ENCODE measurements around the gene TMTC3.
"Not testable (repeated sequence)": the region's sequence is repeated elsewhere in the genome, so short reads cannot be mapped to it uniquely, and the experiment has no call there.

Gene TMTC3

DNA sequence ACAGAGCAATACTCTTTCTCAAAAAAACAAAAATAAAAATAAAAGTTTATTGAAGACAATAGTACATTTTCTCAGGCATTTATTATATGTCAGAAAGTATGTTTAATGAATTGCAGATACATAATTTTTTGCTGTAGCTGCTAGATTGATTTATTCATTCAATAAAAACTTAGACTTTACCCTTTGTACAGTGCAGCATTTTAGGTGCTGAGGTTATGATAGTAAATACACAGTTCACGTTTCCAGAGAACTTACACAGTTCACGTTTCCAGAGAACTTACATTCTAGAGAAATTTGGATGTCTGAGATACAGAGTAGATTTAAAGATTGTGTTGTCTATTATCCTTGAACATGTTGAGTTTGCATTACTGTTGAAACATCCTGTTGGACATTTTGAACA, 25.3 kb downstream of the TMTC3 start:
- no peak for DNase-seq

- DNase-seq, result no peak
Observed at GRCh38 chr12:88172844-88173407, 30.8 kb downstream of the TMTC3 start.

GRCh38 chr12:88175544-88175943, 33.4 kb downstream of the TMTC3 start:
- DNase-seq, result no peak

- DNase-seq, result no peak
Observed at GRCh38 chr12:88179436-88180014, 37.4 kb downstream of the TMTC3 start.

GRCh38 chr12:88181881-88182280, 39.8 kb downstream of the TMTC3 start:
- DNase-seq, result no peak

DNA sequence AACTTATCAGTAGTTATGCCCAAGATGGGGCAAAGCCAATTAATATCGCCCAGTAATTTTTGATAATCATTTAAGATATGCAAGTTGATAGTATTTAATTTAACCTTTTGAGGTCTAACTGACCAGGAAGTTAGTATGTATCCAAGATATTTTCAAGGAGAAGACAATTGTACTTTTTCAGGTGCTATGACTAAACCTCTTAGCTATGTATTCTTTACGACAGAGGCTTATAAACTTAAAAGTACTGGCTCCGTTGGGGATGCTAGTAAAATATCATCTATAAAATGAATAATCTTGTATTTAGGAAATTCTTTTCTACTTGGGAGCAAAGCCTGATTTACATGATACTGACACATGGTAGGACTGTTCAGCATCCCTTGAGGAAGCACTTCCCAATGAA, 40.3 kb downstream of the TMTC3 start:
- DNase-seq, result no peak

- DNase-seq, result no peak
Observed at GRCh38 chr12:88184196-88184595, 42.1 kb downstream of the TMTC3 start.

DNA sequence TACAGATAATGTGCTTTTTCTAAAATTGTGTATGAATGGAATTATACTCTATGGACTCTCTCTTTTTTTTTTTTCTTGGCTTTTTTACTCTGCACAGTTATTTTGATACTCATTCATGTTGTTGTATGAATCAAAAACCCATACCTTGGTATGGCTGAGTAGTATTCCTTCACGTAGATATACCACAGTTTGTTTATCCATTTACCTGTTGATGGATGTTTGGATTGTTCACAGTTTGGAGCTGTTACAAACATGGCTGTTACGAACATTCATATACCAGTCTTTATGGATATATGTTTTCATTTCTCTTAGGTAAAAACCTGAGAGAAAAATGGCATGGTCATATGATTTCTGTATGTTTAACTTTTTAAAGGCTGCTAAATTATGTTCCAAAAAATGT, 43.2 kb downstream of the TMTC3 start:
- no peak for DNase-seq

GRCh38 chr12:88185988-88186387, 43.9 kb downstream of the TMTC3 start:
- DNase-seq, result no peak

DNA sequence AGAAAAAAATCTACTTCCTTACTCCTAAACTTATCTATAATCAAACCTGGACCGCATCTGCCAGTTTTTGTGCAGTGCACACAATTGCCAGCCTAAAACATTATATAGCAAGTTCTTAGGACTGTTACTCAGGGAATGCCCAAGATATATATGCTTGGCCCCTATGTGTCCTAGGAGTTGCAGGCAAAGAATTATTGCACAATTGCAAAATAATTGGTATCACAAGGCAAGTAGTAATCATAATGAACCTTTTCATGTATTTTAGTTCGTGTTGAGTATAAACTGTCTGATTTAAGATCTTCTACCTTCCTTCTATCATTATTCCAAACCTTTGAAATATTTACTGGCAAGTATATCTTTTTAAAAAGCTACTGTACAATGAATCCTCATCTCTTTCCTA, 45.5 kb downstream of the TMTC3 start:
- DNase-seq, result no peak

DNA sequence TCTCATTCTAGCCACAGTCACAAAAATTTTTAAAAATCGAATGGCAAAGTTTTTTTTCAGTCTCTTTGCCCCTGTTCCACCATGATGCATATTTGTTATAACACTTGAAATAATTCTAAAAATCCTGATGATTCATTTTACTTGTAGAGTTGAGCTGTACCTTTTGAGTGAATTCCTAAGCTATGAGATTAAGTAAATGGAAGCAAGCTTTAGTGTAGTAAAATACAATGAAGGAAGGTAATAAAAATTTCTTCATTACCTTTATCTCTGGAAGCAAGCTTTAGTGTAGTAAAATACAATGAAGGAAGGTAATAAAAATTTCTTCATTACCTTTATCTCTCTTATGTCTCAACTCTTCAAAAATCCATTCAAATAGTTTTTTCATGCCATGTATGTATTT, 46.1 kb downstream of the TMTC3 start:
- no peak for DNase-seq

- DNase-seq, result no peak
Observed at GRCh38 chr12:88192426-88192825, 50.3 kb downstream of the TMTC3 start.

DNA sequence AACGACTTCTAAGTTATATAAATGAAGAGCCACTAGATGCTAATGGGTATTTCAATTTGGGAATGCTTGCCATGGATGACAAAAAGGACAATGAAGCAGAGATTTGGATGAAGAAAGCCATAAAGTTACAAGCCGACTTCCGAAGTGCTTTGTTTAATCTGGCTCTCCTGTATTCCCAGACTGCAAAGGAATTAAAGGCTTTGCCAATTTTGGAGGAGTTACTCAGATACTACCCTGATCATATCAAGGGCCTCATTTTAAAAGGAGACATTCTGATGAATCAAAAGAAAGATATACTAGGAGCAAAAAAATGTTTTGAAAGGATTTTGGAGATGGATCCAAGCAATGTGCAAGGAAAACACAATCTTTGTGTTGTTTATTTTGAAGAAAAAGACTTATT, 52.8 kb downstream of the TMTC3 start:
- no peak for DNase-seq

- DNase-seq, result no peak
Observed at GRCh38 chr12:88200029-88200428, 57.9 kb downstream of the TMTC3 start.

DNA sequence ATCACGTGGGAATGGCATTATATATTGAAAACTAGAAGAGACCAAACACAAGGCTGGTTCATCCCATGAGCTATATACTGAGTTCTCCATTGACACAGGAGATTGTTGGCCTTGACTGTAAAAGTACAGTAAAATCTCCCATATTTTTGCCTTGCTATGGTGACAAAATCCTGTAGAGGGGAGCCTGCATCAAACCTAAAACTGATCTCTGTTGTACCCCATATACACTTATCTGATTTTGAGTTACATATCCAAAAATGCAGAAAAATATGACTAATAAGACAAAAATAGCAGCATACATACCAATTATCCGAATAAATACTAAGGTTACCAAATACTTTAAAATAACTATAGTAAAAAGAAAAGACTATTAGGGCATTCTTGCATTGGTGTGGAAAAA, 60.4 kb downstream of the TMTC3 start:
- no peak for DNase-seq

DNA sequence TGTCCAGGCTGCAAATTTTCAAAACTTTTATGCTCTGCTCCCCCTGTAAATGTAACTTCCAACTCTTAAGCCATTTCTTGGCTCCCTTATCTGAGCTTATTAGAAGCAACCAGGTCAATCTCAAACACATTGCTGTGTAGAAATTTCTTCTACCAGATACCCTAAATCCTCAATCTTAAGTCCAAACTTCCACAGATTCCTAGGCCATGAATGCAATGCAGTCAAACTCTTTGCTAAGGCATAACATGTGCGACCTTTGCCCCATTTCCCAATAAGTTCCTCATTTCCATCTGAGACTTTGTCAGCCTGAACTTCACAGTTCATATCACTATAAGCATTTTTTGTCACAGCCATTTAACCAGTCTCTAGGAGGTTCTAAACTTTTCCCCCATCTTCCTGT, 64.5 kb downstream of the TMTC3 start:
- peak; percentile 71 for DNase-seq

GRCh38 chr12:88207921-88208620, 66.0 kb downstream of the TMTC3 start:
- peak; percentile 76 for DNase-seq

DNA sequence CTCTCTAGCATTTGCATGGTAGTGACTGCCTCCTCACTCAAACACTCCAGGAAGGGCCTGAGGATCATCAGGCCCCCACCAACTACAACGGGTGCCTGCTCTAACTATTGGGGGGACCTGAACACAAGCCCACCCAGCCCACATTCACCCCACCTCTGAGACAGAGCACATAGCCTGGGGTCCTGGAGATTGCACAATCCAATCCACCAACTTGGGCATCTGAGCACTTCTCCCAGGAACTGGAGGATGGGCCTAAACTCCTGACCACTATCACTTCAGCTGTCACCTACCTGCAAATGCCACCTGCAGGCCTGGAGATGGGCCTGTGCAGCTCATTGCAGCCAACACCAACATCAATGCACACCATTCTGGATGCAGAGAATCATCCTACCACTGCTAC, 66.6 kb downstream of the TMTC3 start:
- DNase-seq, result no peak

GRCh38 chr12:88210311-88210710, 68.2 kb downstream of the TMTC3 start:
- not testable (repeated sequence) for DNase-seq

DNA sequence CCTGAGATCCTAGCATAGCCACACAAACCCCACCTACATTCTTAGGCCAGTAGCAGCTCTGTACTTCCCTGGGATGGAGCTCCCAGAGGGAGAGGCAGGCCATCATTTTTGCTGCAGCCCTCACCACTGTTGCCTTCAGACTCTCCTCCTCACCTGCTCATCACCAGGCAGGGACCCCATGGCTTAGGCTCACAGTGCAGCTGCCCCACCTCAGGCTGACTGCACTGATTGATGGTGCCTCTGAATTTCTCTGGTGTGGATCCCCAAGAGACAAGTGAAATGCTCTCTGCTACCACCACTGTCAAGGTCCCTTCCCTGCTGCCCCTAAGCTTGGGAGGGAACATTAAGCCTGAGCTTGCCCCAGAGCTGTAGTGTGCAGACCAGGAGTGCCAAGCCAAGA, 76.2 kb downstream of the TMTC3 start:
- no peak for DNase-seq

GRCh38 chr12:88219861-88220260, 77.8 kb downstream of the TMTC3 start:
- no peak for DNase-seq

GRCh38 chr12:88223519-88223918, 81.4 kb downstream of the TMTC3 start:
- no peak for DNase-seq

DNA sequence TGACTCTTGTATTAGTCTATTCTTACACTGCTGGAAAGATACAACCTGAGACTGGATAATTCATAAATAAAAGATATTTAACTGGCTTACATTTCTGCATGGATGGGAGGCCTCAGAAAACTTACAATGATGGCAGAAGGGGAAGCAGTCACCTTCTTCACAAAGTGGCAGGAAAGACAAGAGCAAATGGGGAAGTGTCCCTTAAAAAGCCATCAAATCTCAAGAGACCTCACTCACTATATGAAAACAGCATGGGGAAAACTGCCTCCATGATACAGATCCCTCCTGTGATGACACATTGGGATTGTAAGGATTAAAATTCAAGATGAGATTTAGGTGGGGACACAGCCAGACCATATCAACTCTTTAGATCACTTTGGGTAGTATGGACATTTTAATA, 83.7 kb downstream of the TMTC3 start:
- peak; percentile 62 for DNase-seq

GRCh38 chr12:88227263-88227662, 85.2 kb downstream of the TMTC3 start:
- DNase-seq, result peak; percentile 54

DNA sequence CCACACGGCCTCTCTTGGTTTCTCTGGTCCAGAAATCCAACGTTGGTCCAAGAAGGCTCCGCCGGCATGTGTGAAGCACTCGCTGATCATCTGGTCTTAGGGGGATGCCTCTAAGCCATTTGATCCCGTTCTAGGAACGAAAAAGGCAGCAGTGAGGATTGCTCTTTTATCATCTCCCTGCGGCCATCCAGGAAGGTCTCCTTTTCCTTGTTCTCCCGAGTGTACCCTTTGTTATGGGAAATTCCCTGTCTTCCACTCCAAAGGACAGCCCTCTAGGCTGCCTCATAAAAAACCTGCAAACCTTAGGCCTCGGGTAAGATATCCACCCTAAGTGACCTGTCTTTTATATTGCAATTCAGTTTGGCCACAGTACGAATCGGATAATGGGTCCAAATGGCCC, 85.8 kb downstream of the TMTC3 start:
- no peak for DNase-seq

All from MV-4-11 (cell line).